Left lobe of liver (tissue), 2 donors: ENCODE measurements around the gene CA6. TPM values are rescaled to one million over a fixed set of nuclear protein-coding genes. Genes with fewer than 3 reads are reported as not detected.
"Not testable (repeated sequence)": the region's sequence is repeated elsewhere in the genome, so short reads cannot be mapped to it uniquely, and the experiment has no call there.

Experiments used
- ATAC-seq: fragments of 200-7000 bp; cut with Tn5 transposase; one replicate; pipeline ENCODE4 v1.9.1; 2020; ENCODE audit warnings: mild to moderate bottlenecking, moderate library complexity
- DNase-seq: peaks from one replicate; pipeline ENCODE4 v3.0.0-alpha.2; 2020; ENCODE audit warnings: low spot score
- total RNA-seq: library from RNA; stranded (reverse); gene quantifications from one replicate; pipeline ENCODE4 v1.2.1, GENCODE V29; 2021
- donor health status: DM: no; HTN: no; CAD: no; lungs with moderate emphysema.
- donor health status: DM: no; HTN: yes; CAD: no.

The CA6 gene
- total RNA-seq, 1 donor from 2014 or later, result not detected

DNA sequence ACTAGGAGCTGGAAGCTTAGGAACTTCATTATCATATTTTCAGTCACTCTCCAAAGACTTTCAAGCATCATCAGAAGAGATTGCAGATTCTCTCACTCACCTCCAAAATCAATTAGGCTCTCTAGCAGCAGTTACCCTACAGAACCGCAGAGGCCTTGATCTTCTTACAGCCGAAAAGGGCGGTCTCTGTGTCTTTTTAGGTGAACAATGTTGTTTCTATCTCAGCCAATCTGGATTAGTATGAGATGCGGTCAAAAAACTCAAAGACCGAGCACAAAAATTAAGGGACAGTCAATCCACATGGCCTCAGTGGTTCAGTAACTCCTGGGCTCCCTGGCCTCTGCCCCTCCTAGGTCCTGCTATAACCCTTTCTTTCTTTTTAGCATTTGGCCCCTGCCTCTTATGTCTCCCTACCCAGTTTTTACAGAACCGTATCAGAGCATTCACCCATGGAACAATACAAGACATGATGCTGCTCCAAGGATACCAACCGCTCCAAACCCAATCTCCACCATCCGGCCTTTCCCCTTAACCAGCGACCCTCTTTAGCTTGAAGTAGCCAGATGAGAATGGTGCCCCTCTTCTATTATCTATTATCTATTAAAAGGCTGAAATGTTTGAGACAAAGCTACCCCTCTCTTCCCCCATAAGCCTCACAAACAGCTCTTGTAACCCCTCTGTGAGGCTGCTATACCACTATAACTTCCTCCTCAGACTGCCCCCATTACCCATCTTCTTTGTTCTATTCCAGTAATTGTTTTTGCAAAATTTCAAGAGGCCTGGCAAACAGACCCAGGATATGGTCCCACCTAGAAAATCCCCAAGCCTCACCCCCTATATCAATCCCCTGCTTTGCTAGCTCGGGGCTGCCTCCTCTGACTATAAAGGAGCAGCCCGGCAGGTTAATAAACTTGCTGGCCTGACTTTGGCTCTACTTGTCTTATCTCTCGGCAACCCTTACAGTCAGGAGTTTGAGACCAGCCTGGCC lies 18.7 kb upstream of the CA6 start:
- ATAC-seq, result no peak

DNA sequence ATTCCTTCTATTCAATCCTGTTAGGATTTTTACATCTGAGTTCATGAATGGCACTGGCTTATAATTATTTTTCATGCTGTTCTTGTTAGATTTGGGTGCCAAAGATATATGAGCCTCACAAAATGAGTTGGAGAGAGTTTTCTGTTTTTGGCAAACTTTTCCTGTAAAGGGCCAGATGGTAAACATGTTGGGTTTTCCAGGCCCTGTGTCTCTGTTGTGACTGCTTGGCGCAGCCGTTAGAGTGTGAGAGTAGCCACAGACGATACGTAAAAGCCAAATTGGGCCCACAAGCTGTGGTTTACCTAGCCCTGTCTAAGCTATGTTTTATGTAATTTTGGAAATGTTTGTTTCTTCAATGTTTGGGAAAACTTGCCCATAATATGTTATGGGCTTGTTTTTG lies 15.6 kb upstream of the CA6 start:
- no peak for ATAC-seq
- no peak for DNase-seq

More for the DNA sequence above, 18.7 kb upstream of the CA6 start:
- DNase-seq, result no peak

DNA sequence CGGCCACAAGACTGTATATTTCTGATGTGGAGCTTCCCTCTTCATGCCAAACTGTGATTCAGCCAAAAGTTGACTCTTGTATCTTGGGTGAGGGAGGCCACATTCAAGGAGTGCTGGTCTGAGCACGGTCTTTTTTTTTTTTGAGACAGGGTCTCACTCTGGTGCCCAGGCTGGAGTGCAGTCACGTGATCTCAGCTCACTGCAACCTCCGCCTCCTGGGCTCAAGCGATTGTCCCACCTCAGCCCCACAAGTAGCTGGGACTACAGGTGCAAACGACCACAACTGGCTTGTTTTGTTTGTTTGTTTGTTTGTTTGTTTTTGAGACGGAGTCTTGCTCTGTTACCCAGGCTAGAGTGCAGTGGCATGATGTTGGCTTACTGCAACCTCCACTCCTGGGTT lies 8.6 kb upstream of the CA6 start:
- not testable (repeated sequence) for DNase-seq, ATAC-seq

DNA sequence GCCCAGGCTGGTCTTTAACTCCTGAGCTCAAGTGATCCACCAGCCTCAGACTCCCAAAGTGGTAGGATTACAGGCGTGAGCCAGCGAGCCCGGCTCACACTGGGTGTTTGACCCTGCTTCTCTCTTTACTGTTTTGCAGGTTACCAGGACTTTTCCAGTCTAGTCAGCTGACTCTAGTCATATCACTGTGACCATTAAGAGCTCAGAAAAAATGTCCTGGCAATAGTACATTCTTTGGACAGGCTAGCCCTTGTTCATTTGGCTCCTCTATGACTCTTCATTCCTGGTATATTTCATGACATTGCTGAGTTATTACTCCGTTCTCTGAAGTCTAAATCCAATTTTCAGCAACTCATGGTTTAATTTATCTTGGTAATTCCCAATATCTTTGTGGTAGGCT lies 8.0 kb upstream of the CA6 start:
- DNase-seq, result no peak
- no peak for ATAC-seq

DNA sequence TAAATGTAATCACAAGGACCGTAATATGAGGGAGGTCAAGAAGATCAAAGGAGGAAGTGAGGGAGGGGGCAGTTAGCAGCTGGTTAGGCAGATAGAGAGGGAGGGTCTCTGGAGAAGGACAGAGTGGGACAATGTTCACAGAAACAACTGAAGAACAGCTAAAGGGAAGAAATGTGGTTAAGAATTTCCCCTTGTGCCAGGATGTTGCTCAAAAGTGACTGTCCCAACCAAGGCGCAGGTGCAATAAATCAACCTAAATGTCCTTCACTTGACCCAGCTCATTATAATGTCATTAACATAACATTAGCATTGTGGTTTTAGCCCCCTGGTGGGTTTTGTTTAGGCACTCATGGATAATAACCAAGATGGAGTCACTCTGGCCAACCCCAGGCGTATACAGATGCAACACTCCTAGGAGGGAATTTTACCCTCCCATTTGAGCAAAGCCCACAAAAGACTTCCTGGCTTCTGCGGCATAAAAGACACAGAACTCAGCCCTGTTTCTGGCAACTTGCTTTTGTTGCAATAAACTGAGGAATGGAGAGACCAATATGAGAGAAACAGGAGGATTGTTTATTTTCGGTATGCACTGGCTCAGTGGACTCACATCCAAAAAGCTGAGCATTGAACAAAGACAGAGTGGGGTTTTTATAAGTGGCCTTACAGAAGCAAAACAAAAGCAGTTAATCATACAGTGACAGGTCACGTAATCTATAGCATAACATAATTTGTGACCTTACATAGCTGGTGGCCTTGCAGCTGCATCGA lies 7.3 kb upstream of the CA6 start:
- DNase-seq (no peak), ATAC-seq (no peak)

DNA sequence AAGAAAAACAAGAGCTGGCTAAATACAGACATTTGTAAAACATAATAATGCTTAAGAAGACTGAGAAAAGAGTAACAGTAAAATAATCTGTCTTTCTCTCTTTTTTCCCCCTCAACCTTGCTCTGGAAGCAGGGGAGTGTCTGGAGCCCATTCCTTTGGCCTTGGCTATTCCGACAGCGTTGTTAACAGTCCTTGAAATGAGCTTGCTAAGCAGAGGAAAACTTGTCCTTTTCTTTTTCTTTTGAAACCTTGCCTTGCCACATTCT lies 6.7 kb upstream of the CA6 start:
- ATAC-seq, result no peak
- DNase-seq, result no peak

DNA sequence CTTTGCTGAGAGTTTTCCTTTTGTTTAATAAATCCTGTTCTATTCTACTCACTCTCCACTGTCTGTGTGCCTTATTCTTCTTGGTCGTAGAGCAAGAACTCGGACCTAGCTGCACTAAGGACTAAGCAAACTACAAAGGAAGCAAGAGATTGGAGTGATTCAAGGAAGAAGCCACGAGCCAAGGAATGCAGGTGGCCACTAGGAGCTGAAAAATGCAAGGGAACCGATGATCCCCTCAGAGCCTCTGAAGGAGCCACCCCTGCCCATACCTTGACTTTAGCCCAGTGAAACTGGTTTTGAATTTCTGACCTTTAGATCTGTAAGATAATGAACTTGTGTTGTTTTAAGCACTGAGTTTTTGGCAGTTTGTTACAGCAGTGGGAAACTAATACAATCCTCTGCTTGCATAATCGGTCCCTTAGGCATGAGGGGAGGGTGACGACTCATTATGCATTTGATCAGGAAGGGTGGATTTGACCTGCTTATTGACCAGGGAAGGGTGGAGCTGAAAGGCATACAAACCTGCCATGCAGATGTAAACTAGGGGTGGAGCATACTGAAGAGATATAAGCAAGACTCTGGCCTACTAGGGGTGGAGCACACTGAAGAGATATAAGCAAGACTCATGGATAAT lies 6.2 kb upstream of the CA6 start:
- ATAC-seq, result no peak
- DNase-seq, result no peak

DNA sequence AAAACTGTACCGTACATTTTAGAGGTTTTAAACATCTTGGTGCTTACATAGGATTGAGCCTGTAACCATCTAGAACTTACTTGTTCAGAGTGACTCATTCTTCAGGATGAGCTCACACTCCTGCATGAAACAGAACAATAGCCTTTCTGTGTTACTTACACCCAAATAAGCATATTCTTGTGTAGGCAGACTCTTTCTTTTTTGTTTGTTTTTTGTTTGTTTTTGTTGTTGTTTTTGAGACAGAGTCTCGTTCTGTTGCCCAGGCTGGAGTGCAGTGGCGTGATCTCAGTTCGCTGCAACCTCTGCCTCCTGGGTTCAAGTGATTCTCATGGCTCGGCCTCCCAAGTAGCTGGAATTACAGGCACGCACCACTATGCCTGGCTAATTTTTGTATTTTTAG lies 3.8 kb upstream of the CA6 start:
- DNase-seq (no peak), ATAC-seq (no peak)

DNA sequence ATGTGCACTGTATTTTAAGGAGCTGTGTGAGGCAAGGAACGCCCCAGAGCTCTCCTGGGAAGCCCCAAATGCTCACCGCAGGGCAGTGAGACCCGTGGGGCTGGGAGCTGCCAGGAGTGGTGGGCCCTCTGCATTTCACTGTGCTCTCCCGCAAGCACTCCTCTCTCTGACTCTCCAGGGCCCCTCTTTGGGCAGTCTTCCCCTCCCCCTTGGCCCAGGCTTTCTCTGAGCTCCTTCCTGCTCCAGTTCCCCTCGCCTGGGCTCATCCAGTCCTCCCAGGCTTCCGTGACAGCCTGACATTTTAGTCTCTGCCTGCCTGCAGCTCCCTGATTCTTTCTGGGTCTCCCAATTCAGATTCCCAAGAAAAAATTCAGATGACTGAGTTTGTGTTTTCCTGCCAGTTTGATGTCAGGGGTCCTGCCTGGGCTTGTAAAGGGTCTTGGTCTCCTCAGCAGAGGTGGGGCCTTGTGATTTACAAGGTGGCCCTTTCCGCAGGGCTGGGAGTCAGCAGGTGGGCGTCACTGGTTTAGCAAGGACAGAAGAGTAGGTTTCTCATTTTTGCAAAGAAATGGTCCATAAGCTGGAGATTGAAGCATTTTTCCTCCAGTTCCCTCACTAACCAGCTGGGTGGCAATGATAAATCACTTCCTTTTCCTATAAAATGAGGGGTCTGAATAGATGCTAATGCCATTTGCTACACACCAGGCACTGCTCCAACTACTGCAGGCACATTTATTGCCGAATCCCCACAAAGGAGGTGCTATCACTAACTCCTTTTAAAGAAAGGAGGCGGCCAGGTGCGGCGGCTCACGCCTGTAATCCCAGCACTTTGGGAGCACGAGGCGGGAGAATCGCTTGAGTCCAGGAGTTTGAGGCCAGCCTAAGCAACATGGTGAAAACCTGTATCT lies 1.9 kb upstream of the CA6 start:
- ATAC-seq (peak; percentile 17), DNase-seq (no peak)

DNA sequence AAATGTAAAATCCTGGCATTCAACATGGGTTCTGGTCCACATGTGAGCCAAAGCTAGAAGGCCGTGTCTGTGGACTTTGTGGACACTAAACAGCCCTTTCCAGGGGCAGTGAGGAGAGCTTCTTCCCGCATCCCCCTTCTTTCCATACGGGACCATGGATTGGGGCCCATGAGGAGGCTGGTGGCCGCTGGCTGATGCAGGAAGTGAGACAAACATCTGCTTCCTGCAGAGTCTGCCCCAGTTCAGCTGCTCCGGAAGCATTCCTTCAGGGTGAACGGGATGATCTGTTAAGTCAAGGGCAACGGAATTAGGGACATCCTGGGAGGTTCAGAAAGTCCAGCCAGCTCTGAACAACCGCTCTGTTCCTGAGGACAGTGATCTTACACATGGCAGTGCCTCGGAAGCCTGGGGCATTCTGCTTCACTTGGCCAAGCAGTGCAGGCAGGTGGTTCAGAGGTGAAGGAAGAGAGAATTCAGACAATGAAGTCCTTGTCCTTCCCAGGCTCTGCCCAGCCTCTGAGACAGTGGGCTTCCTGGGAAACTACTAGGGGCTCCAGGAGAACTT lies 1.5 kb downstream of the CA6 start:
- DNase-seq, result no peak
- ATAC-seq, result no peak

DNA sequence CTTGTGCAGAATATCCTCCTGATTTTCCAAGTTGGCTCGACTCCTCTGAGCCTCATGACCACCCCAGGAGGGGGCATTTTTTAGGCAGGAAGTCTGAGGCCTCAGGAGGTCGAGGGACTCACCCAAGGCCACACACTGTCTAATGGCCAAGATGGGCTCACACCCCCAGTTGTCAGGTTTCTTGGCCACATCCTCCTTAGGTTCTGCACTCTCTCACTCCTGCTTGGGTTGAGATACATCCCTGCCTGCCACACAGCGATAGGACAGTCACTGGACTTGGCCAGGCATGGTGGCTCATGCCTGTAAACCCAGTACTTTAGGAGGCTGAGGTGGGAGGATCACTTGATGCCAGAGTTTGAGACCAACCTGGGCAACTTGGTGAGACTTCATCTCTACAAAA lies 4.6 kb downstream of the CA6 start:
- DNase-seq (no peak), ATAC-seq (no peak)

DNA sequence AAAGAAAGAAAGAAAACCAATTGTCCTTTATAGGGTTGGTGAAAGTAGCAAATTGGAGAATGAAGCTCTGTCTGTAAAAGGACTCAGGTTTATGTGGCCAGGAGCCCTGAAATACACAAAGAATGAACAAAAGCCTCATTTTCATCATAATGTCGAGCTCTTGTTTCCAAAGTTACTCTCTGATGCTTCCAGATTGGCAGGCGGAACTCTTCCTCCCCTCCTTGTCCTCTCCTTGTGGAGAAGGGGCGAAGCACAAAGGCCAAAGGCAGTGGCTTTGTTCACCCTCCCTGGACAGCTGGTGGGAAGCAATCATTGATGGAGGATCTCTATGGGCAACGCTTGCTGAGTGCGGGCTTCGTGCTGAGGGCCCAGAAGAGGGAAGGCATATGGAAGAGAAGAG lies 5.6 kb downstream of the CA6 start:
- ATAC-seq, result no peak
- DNase-seq, result no peak

DNA sequence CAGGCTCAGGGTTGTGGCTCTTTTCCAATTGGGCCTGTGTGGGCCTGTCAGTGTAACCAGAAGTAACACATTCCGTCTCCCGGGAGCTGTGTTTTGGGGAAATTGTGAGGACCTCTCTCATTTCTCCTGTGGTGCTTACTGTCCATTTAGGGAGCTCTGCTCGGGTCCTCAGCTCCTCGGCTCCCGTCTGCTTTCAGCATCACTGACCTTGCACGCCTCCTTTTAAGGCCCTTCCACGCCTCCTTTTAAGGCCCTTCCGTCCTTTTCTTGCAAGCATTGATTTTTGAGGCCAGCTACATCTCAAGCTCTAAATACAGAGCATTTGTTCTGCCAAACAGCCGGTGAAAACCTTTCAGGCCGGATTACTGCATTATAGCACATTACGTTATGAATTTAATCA lies 9.7 kb downstream of the CA6 start:
- ATAC-seq, result no peak
- no peak for DNase-seq

DNA sequence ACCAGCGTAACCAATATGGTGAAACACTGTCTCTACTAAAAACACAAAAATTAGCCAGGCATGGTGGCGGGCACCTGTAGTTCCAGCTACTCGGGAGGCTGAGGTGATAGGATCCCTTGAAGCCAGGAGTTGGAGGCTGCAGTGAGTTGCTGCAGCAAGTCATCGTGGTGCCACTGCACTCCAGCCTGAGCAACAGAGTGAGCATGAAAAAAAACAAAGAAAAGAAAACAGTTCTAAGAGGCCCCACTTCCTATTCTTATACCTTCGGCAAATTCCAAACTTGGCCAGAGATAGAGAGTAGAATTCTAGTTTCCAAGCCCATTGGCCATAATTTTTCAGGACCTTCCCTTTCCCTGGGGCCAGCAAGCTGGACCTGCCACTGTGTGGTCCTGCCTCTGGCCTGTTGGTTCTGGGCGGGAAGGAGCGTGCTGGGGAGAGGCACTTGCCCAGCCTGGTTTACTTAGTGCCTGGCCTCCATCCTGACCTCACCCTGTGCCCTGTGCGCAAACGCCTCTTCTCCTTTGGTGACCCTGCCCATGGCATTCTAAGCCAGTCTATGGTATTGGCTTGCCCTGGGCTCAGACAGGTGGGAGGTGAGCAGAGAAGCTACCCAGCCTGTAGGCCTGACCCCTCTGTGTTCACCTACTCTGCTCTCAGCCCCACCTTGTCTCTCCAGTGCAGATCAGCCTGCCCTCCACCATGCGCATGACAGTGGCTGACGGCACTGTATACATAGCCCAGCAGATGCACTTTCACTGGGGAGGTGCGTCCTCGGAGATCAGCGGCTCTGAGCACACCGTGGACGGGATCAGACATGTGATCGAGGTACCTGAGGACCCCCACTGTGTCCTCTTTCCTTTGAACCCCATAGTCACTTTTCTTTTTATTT lies 11.0 kb downstream of the CA6 start:
- DNase-seq (no peak), ATAC-seq (no peak)

DNA sequence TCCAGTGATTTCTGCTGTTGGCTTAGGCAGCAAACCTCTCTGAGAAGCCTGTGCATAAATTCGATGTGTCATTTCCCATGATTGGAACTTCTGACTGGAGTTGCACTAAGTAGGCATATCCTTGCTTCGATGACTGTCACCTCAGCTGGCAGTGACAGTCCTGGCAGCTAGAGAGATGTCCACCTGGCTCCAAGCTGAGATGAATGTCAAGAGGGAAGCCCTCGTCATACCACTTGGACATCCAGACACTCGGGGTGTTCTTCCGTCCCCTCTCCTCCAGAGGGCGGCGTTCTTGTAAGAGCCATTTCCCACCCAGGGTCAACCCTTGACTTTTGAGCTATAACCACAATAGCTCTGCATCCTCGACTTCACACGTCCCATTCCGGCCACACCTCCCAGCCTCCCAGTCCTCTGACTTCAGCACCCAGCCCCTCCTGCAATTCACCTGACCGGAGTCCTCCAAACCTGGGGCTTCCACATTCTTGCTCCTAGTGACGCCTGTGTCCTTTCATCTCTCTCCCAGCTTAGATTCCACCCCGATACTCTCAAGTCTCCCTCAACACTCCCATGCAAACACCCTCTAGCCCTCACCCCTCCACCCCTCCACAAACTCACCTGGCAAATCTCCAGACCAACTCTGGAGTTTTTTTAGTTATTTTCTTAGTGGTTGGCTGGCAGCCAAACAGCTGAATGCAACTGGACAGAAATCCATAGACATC lies 17.3 kb downstream of the CA6 start:
- peak; percentile 67 for ATAC-seq
- DNase-seq, result no peak

DNA sequence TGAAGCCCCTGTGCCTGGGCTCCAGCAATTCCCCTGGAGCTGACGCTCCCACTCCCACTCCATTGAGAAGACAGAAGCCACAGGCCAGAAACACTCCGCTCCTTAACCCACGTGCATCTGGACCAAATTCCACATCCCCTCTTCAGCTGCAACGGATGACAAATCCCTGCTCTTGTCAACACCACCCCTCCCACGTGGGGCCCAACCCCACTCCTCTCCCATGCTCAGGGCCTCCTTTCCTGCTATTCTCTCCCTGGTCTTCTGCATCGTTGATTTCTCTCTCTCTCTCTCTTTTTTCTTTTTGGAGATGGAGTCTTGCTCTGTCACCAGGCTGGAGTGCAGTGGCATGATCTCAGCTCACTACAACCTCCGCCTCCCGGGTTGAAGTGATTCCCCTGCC lies 18.3 kb downstream of the CA6 start:
- no peak for DNase-seq
- no peak for ATAC-seq

DNA sequence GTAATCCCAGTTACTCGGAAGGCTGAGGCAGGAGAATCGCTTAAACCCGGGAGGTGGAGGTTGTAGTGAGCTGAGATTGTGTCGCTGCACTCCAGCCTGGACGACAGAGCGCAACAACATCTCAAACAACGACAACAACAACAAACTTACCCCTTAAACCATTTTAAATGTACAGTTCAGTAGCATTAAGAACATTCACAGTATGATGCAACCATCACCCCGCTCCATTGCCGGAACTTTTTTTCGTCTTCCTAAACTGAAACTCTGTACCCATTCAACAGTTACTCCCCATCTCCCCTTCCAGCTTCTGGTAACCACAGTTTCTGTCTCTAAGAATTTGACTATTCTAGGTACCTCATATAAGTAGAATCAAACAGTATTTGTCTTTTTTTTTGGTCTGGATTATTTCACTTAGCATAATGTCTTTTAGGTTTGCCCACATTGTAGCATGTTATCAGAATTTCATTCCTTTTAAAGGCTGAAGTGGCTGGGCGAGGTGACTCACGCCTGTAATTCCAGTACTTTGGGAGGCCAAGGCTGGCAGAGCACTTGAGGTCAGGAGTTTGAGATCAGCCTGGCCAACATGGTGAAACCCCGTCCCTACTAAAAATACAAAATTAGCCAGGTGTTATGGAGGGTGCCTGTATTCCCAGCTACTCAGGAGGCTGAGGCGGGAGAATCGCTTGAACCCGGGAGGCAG lies 19.6 kb downstream of the CA6 start:
- ATAC-seq (no peak), DNase-seq (no peak)

DNA sequence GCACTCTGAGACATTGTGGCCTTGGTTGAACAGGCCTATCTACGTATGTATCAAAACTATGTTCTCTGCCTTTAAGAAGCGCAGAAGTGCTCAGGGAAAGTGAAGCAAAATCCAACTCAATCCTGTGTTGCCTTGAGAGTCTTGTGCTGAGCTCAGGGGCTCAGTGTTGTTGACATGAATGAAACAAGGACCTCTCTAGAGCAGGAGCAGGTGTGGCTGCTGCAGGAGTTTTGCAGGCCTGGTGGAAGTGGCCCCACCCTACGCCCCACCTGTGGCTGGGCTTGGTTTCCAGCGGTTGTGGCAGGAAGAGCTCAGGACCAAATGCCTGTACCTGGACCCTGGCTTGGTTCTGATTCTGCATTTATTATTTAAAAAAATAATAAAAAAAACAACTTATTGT lies 20.9 kb downstream of the CA6 start:
- ATAC-seq (no peak), DNase-seq (no peak)
